NK-92 treated with Interleukin-12 subunit alpha and Interleukin-12 subunit beta, amount 100 ng/mL, for 24 hours (cell line): ENCODE data around the gene DENND5A.
A peak's percentile ranks its signal among the peaks of the same experiment; 100 is the strongest.

Experiments
- DNase-seq: peaks from one replicate; lab custom pipeline; 2025; lab: John Stamatoyannopoulos, UW

Gene DENND5A

DNA sequence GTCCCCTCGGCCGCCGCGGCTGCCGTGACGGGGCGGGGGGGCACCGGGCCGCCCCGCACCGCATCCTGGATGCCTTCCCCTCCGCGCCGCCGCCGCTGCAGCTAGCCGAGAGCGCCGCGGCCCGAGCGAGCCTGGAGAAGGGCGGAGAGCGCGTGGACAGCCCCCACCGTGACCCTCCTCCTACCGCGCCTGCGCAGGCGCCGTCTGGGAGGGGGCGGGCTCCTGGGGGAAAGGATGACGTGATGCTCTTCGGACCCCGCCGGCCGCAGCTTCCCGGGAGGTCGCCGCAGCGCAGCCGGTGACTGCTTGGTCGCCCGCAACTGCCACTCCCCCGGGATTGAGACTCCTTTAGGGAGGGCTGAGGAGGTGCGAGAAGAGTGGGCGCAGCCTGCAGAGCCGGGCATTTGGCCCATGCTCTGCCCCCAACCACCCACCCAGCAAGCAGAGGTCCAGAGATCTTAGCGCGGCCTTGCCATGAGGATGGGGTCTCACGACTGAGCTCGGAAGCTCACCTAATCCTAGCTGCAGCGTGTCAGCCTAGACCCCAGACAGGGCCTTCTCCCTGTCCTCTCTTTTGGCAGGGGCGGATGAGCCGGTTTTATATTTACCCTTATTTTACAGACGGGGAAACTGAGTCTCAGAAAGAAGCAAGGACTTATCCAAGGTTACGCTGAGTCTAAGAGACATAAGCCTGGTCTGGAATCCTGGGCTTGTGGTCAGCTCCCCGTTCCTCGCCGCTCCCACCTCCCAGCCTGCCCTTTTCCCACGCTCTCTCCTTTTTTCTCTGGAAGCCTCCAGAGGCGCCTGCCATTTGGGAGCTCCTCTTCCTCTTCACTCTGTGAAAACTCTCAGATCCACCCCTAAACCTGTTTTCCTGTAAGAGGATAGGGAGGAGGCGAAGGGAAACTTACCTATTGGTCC lies at the start of gene DENND5A:
TSS of gene DENND5A (minus strand) at position 140 of the 921 bp plus-strand sequence. CDS start 281 bp downstream, outside the sequence.
- peak; percentile 61 for DNase-seq

DNA sequence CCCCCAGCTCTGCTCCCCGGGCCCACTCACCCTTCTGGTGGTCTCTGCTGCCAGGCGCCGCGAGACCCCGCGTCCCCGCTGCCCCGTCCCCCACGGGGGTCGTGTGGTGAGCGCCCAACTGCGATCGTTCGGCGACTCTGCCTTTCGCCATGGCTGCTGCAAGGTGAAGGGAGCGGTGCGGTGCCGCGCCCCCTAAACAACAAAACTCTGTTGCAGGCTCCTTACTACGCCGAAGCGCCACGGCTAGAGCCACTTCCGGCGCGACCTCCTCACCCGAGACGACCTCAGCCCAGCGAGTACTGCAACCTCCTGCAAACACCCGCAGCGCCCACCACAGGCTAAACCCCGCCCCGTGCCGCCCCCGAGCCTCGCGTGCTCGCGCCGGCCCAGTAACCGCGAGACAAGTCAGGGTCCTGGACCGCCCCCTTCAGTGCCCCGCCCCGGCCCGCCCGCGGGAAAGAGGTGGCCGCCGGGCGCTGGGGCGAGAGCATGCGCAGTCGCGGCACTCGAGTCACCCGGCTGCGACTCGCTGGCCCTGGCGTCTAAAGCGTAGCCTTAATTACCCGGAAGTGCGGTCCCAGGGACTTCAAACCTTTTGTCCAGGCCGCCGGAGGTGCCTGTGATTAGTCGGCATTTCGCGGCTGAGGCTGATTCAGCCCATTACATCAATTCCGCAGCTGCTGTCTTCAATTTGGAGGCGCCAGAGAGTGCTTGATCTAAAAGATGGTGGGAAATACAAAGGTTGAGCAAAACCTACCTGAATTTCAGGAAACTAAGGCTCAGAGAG lies 49.3 kb upstream of the DENND5A start, which contains the start of gene TMEM41B:
TSS of gene TMEM41B (minus strand) at position 303 of the 787 bp plus-strand sequence. CDS start at position 151, 152 bp downstream.
- peak; percentile 99 for DNase-seq

DNA sequence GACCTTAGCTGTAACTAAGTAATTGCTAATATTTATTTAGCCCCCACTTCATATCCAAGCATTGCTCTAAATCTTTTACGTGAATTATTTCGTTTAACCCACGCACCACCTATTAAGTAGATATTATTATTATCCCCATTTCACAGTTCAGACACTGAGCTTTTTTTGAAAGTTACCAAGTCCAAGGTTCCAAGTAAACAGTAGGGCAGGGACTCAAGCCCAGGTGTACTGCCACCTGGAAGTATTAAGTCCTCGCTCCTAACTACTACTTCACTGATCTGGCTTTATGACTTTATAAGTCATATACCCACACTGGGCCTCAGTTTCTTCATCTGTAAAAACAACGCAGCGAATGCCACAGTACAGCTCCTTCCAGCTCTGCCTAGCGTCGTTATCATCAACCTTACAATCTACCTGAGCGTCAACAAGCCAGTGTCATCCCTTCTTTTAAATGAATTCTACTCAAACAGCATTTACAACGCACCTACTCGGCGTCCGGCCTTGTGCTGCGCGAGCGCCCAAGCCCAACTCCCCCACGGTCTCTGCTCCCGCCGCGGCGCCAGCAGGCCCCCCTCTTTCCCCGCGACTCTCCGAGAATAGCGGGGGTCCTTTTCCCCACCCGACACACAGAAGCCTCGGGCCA lies 48.6 kb upstream of the DENND5A start:
- DNase-seq: no peak

DNA sequence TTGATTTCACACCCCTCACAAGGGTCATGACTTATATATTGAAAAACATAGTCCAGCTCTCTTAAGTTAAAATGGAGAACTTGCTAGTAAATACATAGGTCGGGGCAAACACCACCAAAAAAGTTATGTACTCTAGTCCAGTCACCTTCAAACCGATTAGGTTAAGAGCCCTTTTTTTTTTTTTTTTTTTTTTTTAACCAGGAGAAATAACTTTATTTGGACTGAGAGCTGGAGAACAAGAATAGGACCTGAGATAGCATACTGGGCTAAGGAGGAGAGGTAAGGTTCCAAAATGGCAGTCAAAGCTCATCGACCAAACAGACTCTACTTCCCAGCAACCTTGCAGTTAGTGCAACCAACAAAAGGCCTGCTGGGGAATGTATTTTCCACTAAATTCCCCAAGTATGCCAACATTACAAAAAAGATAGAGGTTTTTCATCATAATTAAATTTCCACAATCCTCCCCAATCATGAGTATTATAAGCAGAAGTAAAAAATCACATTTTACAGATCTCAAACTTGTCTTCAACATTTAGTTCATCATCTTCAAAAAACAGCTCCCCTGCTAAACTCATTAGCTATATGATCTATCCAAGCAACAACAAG lies 45.4 kb upstream of the DENND5A start:
- no peak for DNase-seq

DNA sequence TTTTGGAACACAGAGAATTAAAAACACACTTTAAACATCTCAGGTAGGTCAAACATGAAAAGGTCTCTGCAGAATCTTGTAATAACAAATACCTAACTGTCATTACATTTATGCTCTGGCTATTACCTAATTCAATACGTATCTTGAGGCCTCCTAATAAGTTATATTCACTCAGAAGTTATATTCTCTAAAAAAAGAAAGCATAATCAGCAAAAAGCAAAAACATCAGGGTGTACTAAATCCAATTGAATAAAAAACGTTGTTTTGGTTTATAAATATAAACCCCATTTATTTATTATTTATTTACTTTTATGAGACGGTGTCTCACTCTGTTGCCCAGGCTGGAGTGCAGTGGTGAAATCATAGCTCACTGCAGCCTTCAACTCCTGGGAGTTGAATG lies 39.0 kb upstream of the DENND5A start:
- DNase-seq: no peak

DNA sequence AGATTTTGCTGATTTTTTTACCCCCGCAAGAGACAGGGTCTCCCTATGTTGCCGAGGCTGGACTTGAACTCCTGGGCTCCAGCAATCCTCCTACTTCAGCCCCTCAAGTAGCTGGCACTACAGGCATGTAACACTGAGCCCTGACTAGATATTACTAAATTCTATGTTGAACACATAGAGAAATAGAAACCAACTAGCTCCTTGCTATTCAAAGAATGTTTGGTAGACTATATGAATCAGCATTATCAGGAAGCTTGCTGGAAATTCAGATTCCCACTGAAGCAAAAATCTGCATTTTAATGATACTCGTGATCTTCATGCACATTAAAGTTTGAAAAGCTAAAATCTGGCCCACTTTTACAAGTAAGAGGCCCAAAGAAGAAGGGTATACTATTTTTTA lies 37.3 kb upstream of the DENND5A start:
- no peak for DNase-seq

DNA sequence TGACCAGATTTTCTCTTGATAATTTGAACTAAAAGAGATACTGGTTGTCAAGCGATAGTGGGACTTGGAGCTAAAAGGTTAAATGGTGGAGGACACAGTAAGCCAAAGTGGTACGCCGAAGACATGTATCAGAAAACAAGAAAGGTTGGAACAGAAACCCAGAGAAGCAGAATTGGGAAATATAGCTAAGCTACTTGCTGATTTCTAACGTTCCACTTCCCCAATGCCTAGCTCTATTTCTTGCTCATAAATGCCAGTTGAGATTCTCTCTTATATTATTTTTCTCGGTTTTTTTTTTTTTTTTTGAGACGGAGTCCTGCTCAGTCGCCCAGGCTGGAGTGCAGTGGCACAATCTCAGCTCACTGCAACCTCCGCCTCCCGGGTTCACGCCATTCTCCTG lies 36.6 kb upstream of the DENND5A start:
- no peak for DNase-seq

DNA sequence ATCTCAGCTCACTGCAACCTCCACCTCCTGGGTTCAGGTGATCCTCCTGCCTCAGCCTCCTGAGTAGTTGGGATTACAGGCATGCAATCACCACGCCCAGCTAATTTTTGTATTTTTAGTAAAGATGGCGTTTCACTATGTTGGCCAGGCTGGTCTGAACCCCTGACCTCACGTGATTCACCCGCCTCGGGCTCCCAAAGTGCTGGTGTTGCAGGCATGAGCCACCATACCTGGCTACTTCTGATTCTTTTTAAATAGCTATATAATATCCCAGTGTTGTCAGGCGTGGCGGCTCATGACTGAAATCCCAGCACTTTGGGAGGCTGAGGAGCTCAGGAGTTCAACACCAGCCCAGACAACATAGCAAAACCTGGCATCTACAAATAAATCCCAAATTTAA lies 28.5 kb upstream of the DENND5A start:
- DNase-seq: no peak

DNA sequence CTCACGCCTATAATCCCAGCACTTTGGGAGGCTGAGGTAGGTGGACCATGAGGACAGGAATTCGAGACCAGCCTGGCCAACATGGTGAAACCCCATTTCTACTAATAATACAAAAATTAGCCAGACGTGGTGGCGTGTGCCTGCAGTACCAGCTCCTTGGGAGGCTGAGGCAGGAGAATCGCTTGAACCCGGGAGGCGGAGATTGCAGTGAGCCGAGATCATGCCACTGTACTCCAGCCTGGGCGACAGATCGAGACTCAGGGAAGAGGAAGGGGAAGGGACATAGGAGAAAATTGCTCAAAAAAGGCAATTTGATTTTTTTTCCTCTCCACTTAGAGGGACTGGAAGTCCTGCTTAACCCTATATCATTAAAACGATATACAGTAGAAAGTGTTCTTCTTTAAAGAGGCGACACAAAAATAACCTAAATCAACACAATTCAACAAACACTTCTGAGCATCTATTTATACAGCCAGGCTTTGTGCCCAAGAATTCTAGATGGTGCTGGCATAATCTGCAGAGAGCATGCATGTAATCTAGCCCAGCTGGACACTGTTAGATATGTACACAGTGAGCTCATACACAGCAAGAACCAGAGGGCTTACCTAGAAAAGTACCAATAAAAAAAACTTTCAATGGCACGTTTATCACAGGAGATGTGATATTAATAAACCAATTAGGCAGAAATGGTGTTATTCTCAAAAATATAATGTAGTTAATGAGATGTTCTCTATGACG lies 20.9 kb upstream of the DENND5A start:
- no peak for DNase-seq

DNA sequence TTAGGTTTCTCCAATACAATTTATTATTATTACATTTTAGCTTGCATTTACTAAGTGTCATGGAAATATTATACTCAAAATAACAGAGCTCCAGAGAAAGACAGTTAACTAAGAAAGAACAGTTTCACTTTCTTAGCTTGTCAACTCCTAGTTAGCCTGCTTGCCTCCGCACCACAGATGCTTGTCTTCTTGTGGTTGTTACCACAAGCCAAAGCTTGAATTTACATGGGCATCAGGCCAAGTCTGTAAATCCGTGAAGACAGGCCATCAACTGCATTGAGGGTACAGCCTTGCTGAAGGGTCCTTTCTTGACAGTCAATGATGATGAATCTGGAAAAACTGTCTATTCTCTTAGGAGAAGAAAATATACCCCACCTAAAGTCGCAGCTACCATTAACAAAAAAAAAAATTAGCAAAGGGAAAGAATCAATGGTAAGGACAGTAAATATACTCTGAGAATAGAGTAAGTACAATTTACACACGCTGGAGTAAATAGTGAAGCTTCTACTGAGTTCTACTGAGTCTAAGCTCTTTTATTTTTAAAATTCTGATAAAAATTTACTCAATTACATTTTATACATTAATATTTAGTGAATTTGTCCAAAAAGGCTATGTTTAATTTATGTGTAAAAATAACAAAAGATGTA lies 15.6 kb upstream of the DENND5A start:
- DNase-seq: peak; percentile 26

DNA sequence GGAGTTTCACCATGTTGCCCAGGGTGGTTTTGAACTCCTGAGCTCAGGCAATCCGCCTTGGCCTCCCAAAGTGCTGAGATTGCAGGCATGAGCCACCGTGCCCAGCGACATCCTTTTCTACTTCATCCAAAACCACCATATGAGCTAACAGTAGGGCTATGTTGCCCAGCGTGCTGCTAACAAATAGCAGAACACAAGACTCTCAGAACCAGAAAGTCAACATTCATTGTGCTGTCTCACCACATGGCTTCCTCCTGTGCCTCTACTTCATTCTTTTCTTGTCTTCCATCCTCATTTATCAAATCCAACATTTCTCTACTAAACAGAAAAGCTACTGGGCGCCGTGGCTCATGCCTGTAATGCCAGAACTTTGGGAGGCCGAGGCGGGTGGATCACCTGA lies 12.0 kb upstream of the DENND5A start:
- DNase-seq: no peak

DNA sequence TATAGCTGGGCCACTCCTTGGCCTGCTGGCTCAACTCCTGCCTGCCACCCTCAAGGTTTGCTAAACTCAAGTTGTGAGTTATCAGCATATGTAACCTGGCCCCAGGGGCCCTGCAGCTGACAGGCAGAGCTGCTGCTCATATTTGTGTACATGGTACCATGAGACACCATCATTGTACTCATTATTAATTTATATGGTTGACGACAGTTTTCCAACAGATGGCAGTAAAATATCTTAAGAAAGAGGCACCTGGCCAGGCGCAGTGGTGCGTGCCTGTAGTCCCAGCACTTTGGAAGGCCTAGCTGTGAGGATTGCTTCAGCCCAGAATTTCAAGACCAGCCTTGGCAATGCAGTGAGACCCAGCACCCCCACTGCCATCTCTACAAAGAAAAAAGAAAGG lies 11.4 kb upstream of the DENND5A start:
- DNase-seq: no peak

DNA sequence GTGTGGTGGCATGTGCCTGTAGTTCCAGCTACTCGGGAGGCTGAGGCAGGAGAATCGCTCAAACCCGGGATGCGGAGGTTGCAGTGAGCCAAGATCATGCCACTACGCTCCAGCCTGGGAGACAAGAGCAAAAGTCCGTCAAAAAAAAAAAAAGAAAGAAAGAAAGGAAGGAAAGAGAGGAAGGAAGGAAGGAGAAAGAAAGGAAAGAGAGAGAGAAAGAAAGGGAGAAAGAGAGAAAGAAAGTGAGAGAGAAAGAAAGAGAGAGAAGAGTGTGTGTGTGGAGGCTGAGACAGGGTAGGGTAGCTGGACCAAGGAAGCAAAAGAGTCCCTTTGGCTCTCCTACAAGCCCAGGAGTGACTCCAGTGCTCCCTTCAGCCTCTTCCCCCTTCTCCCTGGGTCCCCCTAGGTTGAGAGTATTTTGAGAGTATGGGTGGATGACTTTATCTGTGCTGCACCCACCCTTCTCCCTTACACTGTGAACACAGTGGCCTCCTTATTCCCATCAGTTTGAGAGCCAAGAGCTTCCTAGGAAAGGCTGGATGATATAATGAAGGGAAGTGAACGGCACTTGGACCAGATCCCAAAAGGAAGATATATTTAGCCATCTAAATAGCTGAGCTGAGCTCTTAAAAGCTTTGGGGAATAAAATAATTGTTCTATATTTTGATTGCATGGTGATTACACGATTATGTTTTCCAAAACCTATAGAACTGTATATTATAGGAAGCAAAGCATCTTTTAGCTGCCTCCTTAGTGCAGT lies 9.5 kb upstream of the DENND5A start:
- DNase-seq: no peak

DNA sequence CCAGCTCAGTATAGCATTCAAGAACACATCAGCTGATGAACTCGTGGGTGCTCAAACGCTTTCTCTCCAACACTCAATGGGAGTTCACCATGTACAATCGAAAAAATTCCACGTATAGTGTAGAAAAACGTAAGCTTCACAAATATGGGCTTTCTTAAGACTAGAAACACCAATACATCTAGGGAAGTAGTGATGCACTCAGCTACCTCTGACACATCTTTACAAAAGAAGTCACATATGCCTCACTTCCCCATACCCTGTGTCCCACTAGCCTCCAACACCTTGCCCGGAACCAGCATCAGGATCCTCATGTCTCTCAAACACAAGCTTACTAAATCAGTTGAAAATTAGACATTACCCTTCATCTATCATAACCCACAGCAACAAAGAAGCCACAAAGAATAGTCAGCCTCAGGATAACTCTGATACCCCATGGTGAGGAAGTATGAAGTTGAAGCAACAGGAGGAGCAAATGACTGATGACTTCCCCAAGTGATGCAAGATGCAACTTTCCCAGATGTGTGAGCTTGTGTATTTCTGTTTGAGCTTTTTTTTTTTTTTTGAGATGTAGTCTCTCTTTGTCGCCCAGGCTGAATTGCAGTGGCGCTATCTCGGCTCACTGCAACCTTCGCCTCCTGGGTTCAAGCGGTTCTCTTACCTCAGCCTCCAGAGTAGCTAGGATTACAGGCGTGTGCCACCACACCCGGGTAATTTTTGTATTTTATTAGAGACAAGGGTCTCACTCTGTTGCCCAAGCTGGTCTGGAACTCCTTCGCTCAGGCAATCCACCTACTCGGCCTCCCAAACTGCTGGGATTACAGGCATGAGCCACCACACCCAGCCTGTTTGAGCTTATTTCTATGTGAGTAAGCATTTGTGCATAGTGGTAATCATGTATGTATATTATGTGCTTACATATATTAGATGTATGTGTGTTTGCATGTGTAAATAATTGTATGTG lies 8.5 kb upstream of the DENND5A start:
- peak; percentile 23 for DNase-seq

DNA sequence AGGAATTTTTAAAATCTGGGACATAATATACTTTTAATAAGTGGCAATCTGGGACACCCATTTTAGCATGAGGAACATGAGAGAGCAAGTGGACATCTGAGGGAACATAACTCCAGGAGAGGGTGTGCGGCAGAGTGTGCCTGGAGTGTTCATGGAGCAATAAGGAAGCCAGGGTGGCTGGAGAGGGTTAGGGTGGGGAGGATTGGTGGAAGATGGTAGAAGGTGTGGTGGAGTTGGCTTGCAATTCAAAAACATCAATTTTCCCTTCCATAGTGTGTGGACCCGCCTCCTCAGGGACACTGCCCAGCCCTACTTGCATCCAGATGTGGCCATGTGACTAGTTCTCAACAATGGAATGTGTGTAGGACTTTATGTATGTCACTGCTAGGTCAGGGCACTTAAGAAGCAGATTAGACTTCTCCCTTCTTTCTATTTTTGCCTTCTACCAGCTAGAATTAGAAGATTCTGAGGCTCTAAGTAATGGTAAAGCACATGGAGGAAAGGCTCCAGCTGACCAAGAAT lies 4.4 kb upstream of the DENND5A start:
- no peak for DNase-seq

DNA sequence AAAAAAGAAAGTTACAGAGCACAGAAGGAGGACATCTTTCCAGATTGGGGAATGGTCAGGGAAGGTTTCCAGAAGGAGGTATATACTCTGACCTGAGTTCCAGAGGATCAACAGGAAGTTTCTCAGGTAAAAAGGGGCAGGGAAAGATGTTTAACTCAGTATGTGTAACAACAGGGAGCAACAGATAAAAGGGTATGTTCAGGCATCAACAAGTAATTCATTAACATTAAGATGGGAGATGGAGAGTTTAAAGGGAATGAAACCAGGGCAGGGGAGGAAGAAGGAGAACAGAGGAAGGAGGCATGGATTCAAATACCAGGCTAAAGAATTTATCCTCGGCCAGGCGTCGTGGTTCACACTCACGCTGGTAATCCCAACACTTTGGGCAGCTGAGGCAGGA lies 2.5 kb upstream of the DENND5A start:
- no peak for DNase-seq

DNA sequence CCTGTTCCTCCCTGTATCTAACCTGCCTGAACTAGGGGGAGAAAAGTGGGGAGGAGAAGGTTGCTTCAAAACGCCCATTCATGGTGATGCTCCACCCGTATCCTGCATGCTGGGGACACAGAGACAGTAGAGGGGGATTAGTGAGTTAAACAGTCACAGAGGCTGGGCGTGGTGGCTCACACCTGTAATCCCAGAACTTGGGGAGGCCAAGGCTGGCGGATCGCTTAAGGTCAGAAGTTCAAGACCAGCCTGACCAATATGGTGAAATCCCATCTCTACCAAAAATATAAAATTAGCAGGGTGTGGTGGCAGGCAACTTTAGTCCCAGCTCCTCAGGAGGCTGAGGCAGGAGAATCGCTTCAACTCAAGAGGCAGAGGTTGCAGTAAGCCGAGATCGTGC lies 1.8 kb upstream of the DENND5A start:
- no peak for DNase-seq

DNA sequence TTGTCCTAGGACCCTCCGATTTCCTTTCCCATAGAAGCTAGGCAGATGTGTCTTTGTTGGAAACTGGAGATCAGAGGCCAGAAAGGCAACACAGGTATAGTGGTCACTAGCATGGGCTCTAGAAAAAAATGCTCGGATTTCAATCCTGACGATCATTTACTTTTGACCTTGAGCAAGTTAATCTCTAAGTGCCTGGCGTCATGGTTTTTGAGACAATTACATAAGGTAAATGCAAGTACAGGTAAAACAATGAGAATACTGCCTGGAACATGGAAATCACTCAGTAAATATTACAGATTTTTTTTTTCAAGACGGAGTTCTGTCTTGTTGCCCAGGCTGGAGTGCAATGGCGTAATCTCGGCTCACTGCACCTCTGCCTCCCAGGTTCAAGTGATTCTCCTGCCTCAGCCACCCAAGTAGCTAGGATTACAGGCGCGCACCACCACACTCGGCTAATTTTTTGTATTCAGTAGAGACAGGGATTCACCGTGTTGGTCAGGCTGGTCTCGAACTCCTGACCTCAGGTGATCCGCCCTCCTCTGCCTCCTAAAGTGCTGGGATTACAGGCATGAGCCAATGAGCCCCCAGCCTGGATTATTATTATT lies 1.1 kb upstream of the DENND5A start:
- DNase-seq: no peak
